Activated gamma-delta T cell treated with anti-CD3 and anti-CD28 coated beads, Interleukin-2, amount 50 U/mL, for 16 hours (primary cell): ENCODE results near the gene TNFAIP2.

Source experiments
- DNase-seq: peaks from one replicate; pipeline ENCODE4 v3.0.0-alpha.2; 2020; ENCODE audit warnings: low read depth

The TNFAIP2 gene

GRCh38 chr14:103121846-103122584 lies 1.2 kb upstream of the TNFAIP2 start:
- no peak for DNase-seq

- no peak for DNase-seq
These were observed 695 bp upstream of the TNFAIP2 start for GRCh38 chr14:103122585-103122946.

GRCh38 chr14:103123634-103124500 lies 606 bp downstream of the TNFAIP2 start:
- DNase-seq = no peak

GRCh38 chr14:103124501-103125001 lies 1.3 kb downstream of the TNFAIP2 start:
- no peak for DNase-seq

GRCh38 chr14:103125098-103126070 lies 2.1 kb downstream of the TNFAIP2 start:
- DNase-seq = no peak

- no peak for DNase-seq
These were observed 3.0 kb downstream of the TNFAIP2 start for GRCh38 chr14:103126088-103126872.

- DNase-seq = no peak
These were observed 3.6 kb downstream of the TNFAIP2 start for GRCh38 chr14:103126873-103127304.

- DNase-seq = no peak
These were observed 4.1 kb downstream of the TNFAIP2 start for GRCh38 chr14:103127356-103127755.

GRCh38 chr14:103127861-103128598 lies 4.8 kb downstream of the TNFAIP2 start:
- no peak for DNase-seq

- no peak for DNase-seq
These were observed 5.5 kb downstream of the TNFAIP2 start for GRCh38 chr14:103128631-103129300.

- DNase-seq = no peak
These were observed 6.2 kb downstream of the TNFAIP2 start for GRCh38 chr14:103129301-103130016.

GRCh38 chr14:103130017-103130764 lies 6.9 kb downstream of the TNFAIP2 start:
- no peak for DNase-seq

- no peak for DNase-seq
These were observed 7.7 kb downstream of the TNFAIP2 start for GRCh38 chr14:103130965-103131364.

GRCh38 chr14:103131580-103131979 lies 8.3 kb downstream of the TNFAIP2 start:
- DNase-seq = no peak

GRCh38 chr14:103132381-103133209 lies 9.3 kb downstream of the TNFAIP2 start:
- DNase-seq = no peak

- DNase-seq = no peak
These were observed 10.2 kb downstream of the TNFAIP2 start for GRCh38 chr14:103133210-103134140.
